GM19467 (cell line): ENCODE data around the gene RARS2.
"Not testable (repeated sequence)": the region's sequence is repeated elsewhere in the genome, so short reads cannot be mapped to it uniquely, and the experiment has no call there.

Source experiments
- ATAC-seq: cut with Tn5 transposase; IDR thresholded peaks from one replicate; pipeline ENCODE4 v1.9.1; 2021; ENCODE audit warnings: mild to moderate bottlenecking, moderate library complexity; ENCODE audit not compliant: unreplicated experiment

RARS2 gene

GRCh38 chr6:87504441-87504840, 85.3 kb downstream of the RARS2 start:
- ATAC-seq = no peak

GRCh38 chr6:87501809-87502572, 87.8 kb downstream of the RARS2 start:
- ATAC-seq = no peak

- ATAC-seq = no peak
Observed at GRCh38 chr6:87498048-87498447, 91.7 kb downstream of the RARS2 start.

GRCh38 chr6:87494761-87495422, 94.9 kb downstream of the RARS2 start:
- ATAC-seq = no peak

GRCh38 chr6:87489326-87489725, 100.5 kb downstream of the RARS2 start:
- not testable (repeated sequence) for ATAC-seq

- no peak for ATAC-seq
Observed at GRCh38 chr6:87487555-87487954, 102.2 kb downstream of the RARS2 start.

- no peak for ATAC-seq
Observed at GRCh38 chr6:87484491-87484890, 105.3 kb downstream of the RARS2 start.

GRCh38 chr6:87483929-87484328, 105.9 kb downstream of the RARS2 start:
- no peak for ATAC-seq

GRCh38 chr6:87482366-87482765, 107.4 kb downstream of the RARS2 start:
- no peak for ATAC-seq

GRCh38 chr6:87481931-87482330, 107.9 kb downstream of the RARS2 start:
- ATAC-seq = no peak

- peak; percentile 60 for ATAC-seq
Observed at GRCh38 chr6:87473419-87473903, 116.3 kb downstream of the RARS2 start.

- peak; percentile 73 for ATAC-seq
Observed at GRCh38 chr6:87472525-87473418, 117.0 kb downstream of the RARS2 start, which contains the start of gene SLC35A1. Gene SLC35A1 (plus strand): TSS chr6:87472974. CDS start chr6:87473004, 30 bp downstream.

- ATAC-seq = no peak
Observed at GRCh38 chr6:87465051-87465450, 124.7 kb downstream of the RARS2 start.
